Fibroblast of lung (primary cell): ENCODE results near the gene AKAP6. TPM values are rescaled to one million over a fixed set of nuclear protein-coding genes. Genes with fewer than 3 reads are reported as not detected.

ENCODE experiments used
- DNase-seq, 2 donors: peaks; one replicate each; pipeline versions ENCODE4 v3.0.0 to v3.0.0-alpha.2; 2010; ENCODE audit warnings: low read depth in 2 of 2
- H2AFZ ChIP-seq: 2 replicates; pipeline ENCODE4 v1.5.1; 2012; ENCODE audit warnings: low read length, control low read depth, inconsistent platforms
- H3K27ac ChIP-seq: 2 replicates; pipeline ENCODE4 v1.5.1; 2011; ENCODE audit warnings: low read length, control low read depth; ENCODE audit not compliant: insufficient read depth
- H3K27me3 ChIP-seq: 2 replicates; pipeline ENCODE4 v1.5.1; 2011; ENCODE audit warnings: mild to moderate bottlenecking, low read length; ENCODE audit not compliant: control insufficient read depth, insufficient read depth
- H3K36me3 ChIP-seq: 2 replicates; pipeline ENCODE4 v1.5.1; 2011; ENCODE audit warnings: low read length; ENCODE audit not compliant: control insufficient read depth, insufficient read depth
- H3K4me1 ChIP-seq: 2 replicates; pipeline ENCODE4 v1.5.1; 2011; ENCODE audit warnings: low read length; ENCODE audit not compliant: control insufficient read depth, insufficient read depth; ENCODE audit errors: extremely low read depth
- H3K4me2 ChIP-seq: 2 replicates; pipeline ENCODE4 v1.5.1; 2011; ENCODE audit warnings: low read length, control low read depth; ENCODE audit not compliant: insufficient read depth; ENCODE audit errors: extremely low read depth
- H3K4me3 ChIP-seq, 4 experiments: fragments of 200-600 bp in 1 of 4; sonication (generic) in 1 of 4; replicated peaks in 1 of 4; 2 replicates each; pipeline ENCODE4 v1.5.1; 2011 to 2016; ENCODE audit warnings: low read length in 4 of 4, low read depth in 3 of 4, mild to moderate bottlenecking in 3 of 4, control low read depth in 2 of 4, inconsistent platforms in 1 of 4, mixed read lengths in 1 of 4; ENCODE audit not compliant: insufficient read depth in 1 of 4; ENCODE audit errors: control extremely low read depth in 1 of 4
- H3K79me2 ChIP-seq: 2 replicates; pipeline ENCODE4 v1.5.1; 2012; ENCODE audit warnings: mild to moderate bottlenecking, low read length, inconsistent platforms; ENCODE audit not compliant: control insufficient read depth, insufficient read depth
- H3K9ac ChIP-seq: 2 replicates; pipeline ENCODE4 v1.5.1; 2011; ENCODE audit warnings: mild to moderate bottlenecking, low read length, control low read depth; ENCODE audit not compliant: insufficient read depth
- H3K9me3 ChIP-seq: 2 replicates; pipeline ENCODE4 v1.5.1; 2012; ENCODE audit warnings: low read depth, low read length; ENCODE audit not compliant: control insufficient read depth, insufficient read depth
- H4K20me1 ChIP-seq: 2 replicates; pipeline ENCODE4 v1.5.1; 2011; ENCODE audit warnings: low read length; ENCODE audit not compliant: control insufficient read depth, insufficient read depth; ENCODE audit errors: extremely low read depth
- EZH2 ChIP-seq: IDR thresholded peaks from 2 replicates; pipeline ENCODE4 v1.5.1; 2012; ENCODE audit warnings: low read length, control low read depth, mild to moderate bottlenecking; ENCODE audit errors: missing control alignments
- polyA plus RNA-seq, 2 donors: library from polyadenylated mRNA; depleted of rRNA in 1 of 2; stranded (reverse) in 1 of 2; unstranded in 1 of 2; fragments of >200 nt; gene quantifications; 2 replicates each; pipeline ENCODE4 v1.2.1, GENCODE V29; 2011 to 2012; ENCODE audit warnings: missing spikeins in 1 of 2
- total RNA-seq: library from RNA; depleted of rRNA; stranded (reverse); fragments of >200 nt; gene quantifications from 2 replicates; pipeline ENCODE4 v1.2.1, GENCODE V29; 2014
- TF ChIP-seq, protein P1 (sequence below), 2 donors: IDR thresholded peaks in 1 of 2; conservative IDR thresholded peaks in 1 of 2; 1 replicate in 1 of 2; 2 replicates in 1 of 2; pipeline ENCODE4 v1.5.1; 2011 to 2012; ENCODE audit warnings: low read length in 2 of 2, control low read depth in 1 of 2, inconsistent platforms in 1 of 2, low read depth in 1 of 2, mild to moderate bottlenecking in 1 of 2

AKAP6 gene
- total and polyA plus RNA-seq, 2 donors (not counting 1 experiment from before 2014, with no cell fraction given) = 3.3 to 10.9 TPM

DNA sequence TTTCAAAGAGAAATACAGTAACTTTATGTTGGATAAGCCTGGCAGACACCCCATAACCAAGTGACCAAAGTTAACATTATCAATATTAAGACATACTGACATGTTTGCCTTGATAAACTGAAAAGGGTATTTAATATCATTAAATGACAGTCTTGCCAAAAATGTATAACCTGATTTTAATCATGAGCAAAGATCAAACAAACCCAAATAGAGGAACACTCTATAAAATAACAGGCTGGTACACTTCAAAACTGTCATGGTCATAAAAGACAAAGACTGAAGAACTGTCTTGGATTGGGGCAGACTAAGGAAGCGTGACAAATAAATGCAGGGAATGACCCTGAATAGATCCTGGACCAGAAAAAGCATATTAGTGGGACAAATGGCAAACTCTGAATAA lies 64.0 kb downstream of the AKAP6 start:
- no peaks in the 10 kb centered on the region for H3K9me3 ChIP-seq
- no peak overlapping the region for H2AFZ ChIP-seq
- no peaks in the 10 kb centered on the region for H4K20me1 ChIP-seq
- H3K27me3 ChIP-seq = peaks cover 3% of the 10 kb centered on the region
- no peaks in the 10 kb centered on the region for H3K36me3 ChIP-seq
- no peak overlapping the region for H3K4me3 ChIP-seq
- H3K4me2 ChIP-seq = no peak overlapping the region
- no peak overlapping the region for H3K27ac ChIP-seq
- H3K79me2 ChIP-seq = no peaks in the 10 kb centered on the region
- no peaks in the 10 kb centered on the region for H3K4me1 ChIP-seq
- H3K9ac ChIP-seq = no peak overlapping the region
- no peak for DNase-seq
- no peak for TF ChIP-seq EZH2
- TF ChIP-seq, protein P1, sequence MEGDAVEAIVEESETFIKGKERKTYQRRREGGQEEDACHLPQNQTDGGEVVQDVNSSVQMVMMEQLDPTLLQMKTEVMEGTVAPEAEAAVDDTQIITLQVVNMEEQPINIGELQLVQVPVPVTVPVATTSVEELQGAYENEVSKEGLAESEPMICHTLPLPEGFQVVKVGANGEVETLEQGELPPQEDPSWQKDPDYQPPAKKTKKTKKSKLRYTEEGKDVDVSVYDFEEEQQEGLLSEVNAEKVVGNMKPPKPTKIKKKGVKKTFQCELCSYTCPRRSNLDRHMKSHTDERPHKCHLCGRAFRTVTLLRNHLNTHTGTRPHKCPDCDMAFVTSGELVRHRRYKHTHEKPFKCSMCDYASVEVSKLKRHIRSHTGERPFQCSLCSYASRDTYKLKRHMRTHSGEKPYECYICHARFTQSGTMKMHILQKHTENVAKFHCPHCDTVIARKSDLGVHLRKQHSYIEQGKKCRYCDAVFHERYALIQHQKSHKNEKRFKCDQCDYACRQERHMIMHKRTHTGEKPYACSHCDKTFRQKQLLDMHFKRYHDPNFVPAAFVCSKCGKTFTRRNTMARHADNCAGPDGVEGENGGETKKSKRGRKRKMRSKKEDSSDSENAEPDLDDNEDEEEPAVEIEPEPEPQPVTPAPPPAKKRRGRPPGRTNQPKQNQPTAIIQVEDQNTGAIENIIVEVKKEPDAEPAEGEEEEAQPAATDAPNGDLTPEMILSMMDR (conservative IDR thresholded peaks at IDR 0.05 in 1 of 2, IDR thresholded peaks at IDR 0.05 in 1 of 2; ENCODE audit: low read depth in 1 of 2, low read length in 2 of 2) = no peak

DNA sequence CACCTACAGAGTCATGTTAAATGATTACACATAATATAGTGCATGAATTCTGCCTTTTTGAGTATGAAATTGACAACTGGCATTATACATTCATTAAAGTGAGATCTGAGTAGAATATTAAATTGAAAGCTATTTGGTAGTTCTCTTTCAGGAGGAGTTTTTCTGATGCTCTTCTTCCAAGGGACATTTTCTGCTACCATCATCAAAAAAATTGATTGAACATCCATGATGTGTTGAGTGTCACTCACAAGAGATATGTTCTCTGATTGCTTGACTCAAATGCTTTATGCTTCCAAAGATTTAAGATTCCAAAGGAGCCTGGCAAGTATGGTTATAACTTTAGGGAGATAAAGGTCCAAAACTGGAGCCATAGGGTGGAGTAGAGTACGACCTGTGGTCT lies 64.9 kb downstream of the AKAP6 start:
- Histone ChIP-seq H3K4me3 (no peak overlapping the region), H3K36me3 (no peaks in the 10 kb centered on the region), H2AFZ (no peak overlapping the region), H3K9ac (no peak overlapping the region), H3K79me2 (no peaks in the 10 kb centered on the region), H4K20me1 (no peaks in the 10 kb centered on the region), H3K27ac (no peak overlapping the region), H3K4me2 (no peak overlapping the region), H3K27me3 (peaks cover 3% of the 10 kb centered on the region), H3K9me3 (no peaks in the 10 kb centered on the region), H3K4me1 (no peaks in the 10 kb centered on the region)
- no peak for DNase-seq
- no peak for TF ChIP-seq EZH2
- TF ChIP-seq, protein P1 (conservative IDR thresholded peaks at IDR 0.05 in 1 of 2, IDR thresholded peaks at IDR 0.05 in 1 of 2; ENCODE audit: low read depth in 1 of 2, low read length in 2 of 2) = no peak

DNA sequence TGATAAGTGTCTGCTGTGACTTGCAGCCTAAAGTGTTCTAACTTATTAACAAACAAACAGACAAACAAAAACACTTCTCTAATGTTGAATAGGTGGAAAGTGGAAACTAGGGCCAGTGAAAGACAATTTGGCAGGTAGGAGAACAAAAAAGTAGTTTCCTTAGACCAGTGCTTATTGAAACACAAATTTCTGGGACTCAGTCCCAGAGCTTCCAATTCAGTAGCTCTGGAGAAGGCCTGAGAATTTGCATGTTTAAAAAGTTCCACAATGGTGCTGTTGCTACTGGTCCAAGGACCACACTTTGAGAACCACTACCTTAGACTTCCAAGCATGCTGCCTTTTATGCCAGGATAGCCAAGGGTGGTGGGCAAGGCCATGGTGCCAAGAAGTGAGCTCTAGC lies 67.8 kb downstream of the AKAP6 start:
- Histone ChIP-seq H3K4me2 (no peak overlapping the region), H3K27me3 (peaks cover 3% of the 10 kb centered on the region), H3K27ac (no peak overlapping the region), H3K79me2 (no peaks in the 10 kb centered on the region), H3K4me3 (no peak overlapping the region), H2AFZ (no peak overlapping the region), H4K20me1 (no peaks in the 10 kb centered on the region), H3K9me3 (no peaks in the 10 kb centered on the region), H3K9ac (no peak overlapping the region), H3K36me3 (no peaks in the 10 kb centered on the region), H3K4me1 (no peaks in the 10 kb centered on the region)
- no peak for TF ChIP-seq EZH2
- TF ChIP-seq, protein P1 (conservative IDR thresholded peaks at IDR 0.05 in 1 of 2, IDR thresholded peaks at IDR 0.05 in 1 of 2; ENCODE audit: low read depth in 1 of 2, low read length in 2 of 2) = no peak
- DNase-seq = no peak
